GM10266 (cell line): ENCODE results near the gene PNO1.
A peak's percentile ranks its signal among the peaks of the same experiment; 100 is the strongest.

ENCODE experiments used
- DNase-seq: peaks from one replicate; pipeline ENCODE4 v3.0.0; 2012; ENCODE audit errors: extremely low spot score
- CTCF ChIP-seq: IDR thresholded peaks from 2 replicates; pipeline ENCODE4 v1.5.1; 2012; ENCODE audit warnings: mild to moderate bottlenecking, low read depth; ENCODE audit not compliant: control insufficient read depth, insufficient read depth; ENCODE audit errors: missing control alignments

Gene PNO1

GRCh38 chr2:68193787-68194372 lies 36.2 kb downstream of the PNO1 start:
- no peak for TF ChIP-seq CTCF
- DNase-seq = no peak

GRCh38 chr2:68195096-68195495 lies 37.4 kb downstream of the PNO1 start:
- TF ChIP-seq CTCF = no peak
- DNase-seq = no peak

GRCh38 chr2:68196120-68196716 lies 38.5 kb downstream of the PNO1 start:
- peak; percentile 36 for TF ChIP-seq CTCF
- DNase-seq = no peak

- no peak for TF ChIP-seq CTCF
These were observed 42.6 kb downstream of the PNO1 start for GRCh38 chr2:68200157-68200787.

GRCh38 chr2:68203587-68203986 lies 45.9 kb downstream of the PNO1 start:
- DNase-seq = peak; percentile 56

More at GRCh38 chr2:68200157-68200787, 42.6 kb downstream of the PNO1 start:
- DNase-seq = no peak

GRCh38 chr2:68206793-68207192 lies 49.1 kb downstream of the PNO1 start:
- DNase-seq = no peak
- TF ChIP-seq CTCF = no peak

More at GRCh38 chr2:68203587-68203986, 45.9 kb downstream of the PNO1 start:
- no peak for TF ChIP-seq CTCF

GRCh38 chr2:68214381-68214780 lies 56.7 kb downstream of the PNO1 start:
- no peak for DNase-seq
- TF ChIP-seq CTCF = no peak
